ENCODE data around the gene SRMS.
A peak's percentile ranks its signal among the peaks of the same experiment; 100 is the strongest.

Gene SRMS

DNA sequence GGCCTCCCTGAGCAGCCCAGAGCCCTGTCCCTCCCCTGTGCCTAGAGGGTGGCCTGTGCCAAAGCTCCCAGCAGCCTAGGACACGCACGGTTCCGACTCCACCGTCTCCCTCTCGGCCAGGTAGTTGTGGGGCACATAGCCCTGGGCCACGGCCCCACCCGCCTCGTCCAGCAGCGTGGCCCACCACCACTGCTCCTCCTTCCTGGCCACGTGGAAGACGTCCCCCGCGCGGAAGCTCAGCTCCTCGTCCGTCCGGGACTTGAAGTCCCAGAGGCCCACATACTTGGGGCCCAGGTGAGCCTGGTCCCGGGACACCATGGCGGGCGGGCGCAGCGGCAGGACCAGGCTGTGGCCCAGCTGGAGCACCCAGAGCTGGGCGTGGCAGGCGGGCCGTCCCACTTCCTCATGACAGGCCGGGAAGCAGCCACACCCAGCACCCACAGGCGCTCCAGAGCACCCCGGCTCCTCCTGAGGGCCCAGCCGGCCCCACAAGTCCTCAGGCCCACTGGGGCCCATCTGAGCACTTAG, 10.5 kb downstream of the SRMS start, which contains the start of gene PTK6:
PTK6 (minus strand) TSS at position 380 of the 528 bp plus-strand sequence; CDS start at position 318, 62 bp downstream.
- no peak for DNase-seq

DNA sequence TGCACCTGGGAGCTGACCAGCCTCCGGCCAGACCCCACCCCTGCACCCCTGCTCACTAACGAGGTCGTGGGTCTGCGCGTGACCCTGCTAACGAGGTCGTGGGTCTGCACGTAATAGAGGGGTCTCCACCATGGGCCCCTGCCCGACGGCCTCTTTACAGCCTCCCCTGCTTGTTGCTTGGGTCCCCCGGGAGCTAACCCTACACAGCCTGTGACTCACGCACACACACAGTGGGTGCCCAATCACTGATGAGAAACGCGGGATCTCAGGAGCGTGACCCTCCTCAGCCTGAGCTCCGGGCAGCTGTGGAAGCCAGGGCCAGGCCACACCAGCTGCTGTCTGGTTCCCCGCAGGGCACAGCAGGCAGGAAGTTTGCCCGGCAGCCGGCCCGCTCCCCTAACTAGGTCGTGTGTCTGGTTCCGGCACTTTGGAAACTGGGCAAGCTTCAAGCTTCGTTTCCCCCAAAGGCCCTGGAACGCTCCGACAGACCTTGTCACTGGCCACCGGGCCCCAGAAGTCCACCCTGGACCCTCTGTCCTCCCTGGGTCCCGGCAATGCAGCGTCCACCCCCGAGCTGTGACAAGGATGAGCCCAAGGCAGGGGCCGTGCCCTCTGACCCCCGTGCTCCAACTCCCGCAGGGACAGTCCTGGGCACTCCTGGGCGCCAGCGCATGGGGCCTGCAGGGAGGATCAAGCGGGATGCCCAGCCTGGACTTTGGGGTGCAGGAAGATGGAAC, 11.1 kb downstream of the SRMS start:
- DNase-seq = no peak

DNA sequence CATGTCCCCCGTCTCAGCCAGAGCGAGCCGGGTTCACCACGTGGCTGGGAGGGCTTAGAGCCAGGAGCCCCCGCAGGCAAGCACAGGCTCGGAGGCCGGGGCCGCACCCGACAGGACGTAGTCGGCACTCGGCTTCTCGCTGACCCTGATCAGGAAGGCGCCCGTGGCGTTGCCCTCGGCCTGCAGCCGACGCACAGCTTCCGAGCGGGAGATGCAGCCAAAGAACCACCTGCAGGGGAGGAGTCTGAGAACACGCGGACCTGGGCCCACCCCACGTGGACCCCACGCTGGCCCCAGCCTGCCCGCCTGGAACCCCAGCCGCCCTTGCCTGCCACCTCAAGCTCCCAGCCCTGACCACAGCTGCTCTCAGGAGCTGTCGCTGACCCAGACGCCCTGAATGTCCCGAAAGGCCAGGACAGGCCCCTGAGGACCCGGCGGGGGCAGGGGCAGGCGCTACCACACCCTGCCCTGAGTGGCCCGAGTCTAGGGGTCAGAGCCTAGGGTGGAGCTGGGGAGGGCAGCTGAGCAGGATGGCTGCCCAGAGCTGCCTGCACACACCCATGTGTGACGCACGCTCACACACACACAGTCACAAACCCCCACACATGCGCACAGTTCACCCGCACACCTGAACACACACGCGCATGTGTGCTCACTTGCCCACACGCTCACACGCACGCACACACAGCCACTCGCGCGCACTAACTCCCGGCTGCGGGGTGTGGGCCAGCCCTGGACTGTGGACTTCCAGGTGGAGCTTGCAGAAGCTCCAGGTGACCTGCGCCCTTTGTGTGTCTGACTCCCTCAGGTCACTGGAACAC, 12.5 kb downstream of the SRMS start:
- no peak for DNase-seq

DNA sequence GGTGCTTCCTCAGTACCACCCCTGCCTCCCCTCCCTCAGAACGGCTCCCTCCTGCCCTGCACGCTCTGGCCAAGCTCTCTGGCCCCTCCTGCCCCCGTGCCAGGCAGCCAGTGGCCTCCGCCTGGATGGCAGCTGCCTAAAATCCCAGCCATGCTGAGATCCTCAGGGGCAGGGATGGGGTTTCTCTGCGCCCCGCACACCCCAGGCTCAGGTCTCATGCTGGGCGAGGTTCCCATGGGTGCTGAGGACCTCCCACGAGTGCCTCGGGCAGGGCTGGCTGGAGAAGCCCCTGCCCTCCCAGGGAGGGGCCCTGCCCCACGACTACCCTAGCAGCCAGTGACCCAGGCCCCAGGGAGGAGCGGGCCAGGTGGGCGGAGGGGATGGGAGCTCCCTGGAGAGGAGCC, 13.1 kb downstream of the SRMS start:
- no peak for DNase-seq

DNA sequence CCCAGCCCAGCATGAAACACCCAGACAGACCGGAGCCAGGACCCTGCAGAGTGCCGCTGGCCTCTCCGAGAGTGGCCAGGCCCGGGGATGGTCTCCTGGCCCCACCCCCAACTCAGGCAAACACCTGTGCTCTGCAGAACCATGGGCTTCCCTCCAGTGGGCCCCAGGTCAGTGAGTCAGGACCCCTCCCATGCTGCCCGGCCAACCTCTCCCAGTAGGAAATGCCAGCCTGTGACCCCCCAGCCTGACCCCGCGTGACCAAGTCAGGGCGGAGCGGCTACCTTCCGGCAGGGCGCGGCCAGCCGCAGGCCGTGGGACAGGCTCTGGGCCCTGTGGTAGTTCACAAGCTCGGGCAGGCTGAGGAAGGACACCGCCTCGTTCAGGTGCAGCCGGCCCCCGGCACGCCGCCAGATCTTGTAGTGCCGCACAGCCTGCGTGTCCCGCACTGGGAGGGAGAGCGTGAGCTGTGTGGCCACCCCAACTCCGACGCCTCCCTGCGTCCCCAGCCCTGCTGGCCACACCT, 13.6 kb downstream of the SRMS start:
- DNase-seq = no peak

DNA sequence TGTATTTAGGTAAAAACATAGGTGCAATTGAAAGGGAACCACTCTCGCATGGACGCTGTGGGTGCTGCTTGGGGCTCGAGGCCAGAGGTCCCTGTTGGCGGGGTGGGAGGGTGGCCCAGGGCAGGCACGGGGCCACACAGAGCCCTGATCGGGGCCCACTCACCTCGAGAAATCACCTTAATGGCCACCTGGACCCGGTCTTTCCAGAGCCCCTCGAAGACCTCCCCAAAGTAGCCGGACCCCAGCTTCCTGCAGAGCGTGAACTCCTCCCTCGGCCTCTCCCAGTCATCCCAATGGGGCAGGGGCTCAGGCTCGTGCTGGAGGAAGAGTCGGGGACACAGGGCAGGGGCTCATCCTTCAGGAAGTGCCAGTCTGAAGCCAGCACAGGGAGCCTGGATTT, 14.2 kb downstream of the SRMS start:
- no peak for DNase-seq

DNA sequence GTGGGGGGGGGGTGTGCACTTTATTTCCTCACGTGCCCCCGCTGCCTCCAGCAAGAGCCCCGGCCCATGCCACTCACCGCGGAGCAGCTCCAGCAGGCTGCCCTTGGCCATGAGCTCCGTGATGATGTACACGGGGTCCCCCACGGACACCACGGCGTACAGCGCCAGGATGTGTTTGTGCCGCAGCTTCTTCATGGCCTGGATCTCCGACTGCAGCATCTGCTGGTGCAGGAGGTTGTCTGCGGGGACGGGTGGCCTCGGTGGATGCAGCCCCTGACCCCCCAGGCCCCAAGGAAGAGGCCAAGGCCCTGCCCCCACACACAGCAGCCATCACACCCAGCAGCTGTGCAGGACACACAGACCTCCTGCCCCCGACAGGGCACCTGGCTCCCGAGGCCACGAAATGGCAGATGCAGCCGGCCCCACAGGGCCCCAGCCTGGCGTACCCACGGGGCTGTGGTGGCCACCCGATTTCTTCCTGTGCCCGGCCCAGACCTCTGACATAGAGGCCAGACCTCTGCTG, 15.0 kb downstream of the SRMS start:
- DNase-seq = no peak

DNA sequence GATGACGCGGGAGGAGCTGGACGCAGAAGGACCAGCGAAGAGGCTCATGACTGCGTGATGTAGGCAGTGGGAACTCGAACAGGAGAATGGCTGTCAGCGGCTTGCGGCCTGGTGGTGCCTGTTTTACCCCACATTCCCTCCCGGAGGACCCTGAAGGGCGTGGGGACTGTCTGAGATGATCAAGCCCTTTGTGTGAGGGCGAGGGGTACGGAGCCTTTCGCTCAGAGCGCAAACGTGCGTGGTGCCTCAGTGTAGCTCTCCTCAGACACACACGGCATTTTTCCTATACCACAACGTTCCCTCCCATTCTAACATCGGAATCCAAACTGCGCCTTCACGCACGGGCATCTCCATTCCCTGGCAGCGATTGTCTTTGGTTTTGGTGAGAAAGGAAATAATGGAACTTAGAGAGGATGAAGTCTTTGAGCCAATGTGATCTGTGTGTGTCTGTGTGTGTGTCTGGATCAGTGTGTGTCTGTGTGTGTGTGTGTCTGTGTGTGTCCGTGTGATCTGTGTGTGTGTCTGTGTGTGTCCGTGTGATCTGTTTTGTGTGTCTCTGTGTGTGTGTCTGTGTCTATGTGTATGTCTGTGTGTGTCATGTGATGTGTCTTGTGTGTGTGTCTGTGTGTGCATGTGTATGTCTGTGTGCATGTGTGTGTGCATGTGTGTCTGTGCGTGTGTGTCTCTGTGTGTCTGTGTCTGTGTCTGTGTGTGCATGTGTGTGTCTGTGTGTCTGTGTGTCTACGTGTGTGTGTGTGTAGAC, 15.7 kb downstream of the SRMS start:
- DNase-seq = no peak

DNA sequence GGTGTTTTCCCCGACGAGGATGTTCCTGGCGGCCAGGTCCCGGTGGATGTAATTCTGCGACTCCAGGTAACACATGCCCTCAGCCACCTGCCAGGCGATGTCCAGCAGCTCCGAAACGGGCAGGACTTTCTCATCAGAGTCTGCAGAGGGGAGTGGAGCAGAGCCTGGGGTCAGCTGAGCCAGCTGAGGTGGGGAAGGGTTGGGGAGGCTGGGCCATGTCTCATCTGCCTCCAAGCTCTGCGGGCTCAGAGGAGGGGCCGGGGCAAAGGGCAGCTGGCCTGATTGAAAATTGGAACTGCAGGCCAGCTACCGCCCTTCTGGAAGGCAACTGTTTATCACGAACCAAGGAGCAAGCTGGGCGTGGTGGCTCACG, 16.8 kb downstream of the SRMS start:
- DNase-seq = no peak

DNA sequence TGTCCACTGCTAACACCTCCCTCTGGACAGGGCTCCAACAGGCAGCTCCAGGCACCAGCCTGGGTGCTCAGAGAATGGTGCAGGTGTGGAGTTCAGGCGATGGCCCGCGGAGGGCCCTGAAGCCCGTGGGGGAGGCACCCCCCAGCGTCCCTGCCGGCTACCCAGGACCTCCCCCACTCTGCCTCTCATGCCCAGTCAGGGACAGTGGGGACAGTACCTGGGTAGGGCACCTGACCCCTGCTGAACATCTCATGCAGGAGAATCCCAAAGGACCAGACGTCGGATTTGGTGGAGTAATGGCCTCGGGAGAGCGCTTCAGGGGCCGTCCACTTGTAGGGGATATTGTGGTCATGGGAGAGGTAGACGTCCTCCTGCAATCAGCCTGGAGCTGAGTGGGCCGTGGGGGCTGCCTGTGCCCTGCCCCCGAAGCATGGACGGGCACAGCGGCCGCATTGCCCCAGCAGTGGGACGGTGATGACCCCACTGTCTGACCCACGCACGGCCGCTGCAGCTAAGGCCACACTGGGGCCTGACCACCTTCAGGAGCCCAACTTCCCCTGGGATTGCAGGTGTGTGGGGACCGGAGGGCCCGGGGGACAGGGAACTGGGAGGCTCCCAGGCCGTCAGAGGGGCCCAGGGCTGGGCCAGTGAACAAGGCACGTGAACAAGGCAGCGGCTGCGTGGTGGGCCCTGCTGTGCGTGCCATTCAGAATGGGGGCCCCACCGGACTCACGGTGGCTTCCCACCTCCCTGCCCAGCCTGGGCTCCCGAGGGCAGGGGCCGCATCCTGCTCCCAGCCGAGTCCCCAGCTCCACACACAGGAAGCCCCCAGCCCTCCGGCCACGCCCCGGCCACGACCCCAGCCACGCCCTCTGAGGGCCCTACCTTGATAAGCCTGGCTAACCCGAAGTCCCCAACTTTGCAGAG, 17.4 kb downstream of the SRMS start:
- no peak for DNase-seq

DNA sequence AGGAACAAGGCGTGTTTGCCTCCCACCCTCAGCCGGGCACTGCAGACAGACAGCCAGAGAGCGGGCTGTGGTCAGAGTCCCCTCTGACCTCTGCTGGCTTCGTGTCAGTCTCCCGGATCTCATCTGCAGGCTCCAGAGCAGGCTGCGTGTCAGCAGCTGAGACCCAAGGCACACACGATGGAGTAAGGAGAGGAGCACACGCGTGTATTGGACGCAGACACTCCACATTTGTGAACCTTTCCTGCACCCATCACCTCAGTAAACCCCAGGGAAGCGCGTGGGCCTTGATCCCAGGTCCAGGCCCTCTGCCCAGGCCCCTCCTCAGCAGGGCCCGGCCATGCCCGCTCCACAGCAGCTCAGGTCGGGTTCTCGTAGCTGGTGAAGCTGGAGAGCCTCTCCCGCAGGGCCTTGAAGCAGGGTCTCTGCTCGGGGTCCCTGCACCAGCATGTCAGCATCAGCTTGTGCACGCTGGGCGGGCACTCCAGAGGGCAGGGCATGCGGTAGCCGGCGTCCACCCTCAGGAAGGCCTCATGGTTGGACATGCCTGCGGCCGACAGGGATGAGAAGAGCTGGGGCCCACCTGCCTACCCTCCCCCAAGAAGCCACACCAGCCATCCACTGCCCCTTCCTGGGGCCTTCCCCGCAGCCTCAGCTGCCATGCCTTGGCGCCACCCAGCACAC, 18.2 kb downstream of the SRMS start:
- DNase-seq = no peak

DNA sequence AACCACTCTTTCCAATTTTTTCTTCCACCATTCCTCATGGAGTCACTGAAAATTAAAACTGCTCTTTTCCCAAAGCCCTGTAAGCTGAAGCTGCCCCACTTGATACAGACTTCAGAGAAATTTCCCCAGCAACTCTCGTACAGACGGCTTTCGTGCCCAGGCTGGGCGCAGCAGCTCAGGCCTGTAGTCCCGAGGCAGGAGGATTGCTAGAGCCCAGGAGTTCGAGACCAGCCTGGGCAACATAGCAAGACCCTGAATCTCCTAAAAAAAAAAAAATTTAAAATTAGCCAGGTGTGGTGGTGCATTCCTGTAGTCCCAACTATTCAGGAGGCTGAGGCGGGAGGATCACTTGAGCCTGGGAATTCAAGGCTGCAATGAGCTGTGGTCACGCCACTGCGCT, 20.4 kb downstream of the SRMS start:
- no peak for DNase-seq

DNA sequence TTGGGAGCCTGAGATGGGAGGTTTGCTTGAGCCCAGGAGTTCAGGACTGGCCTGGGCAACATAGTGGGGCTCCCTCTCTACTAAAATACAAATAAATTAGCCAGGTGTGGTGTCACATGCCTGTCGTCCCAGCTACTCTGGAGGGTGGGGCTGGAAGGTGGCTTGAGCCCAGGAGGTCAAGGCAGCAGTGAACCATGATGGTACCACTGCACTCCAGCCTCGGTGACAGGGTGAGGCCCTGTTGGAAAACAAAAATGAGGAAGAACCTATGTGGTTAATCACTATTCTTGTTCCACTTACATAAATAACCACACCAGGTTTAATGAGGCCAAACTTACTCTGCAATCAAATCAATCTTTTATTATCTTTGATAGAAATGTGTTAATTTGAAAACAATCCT, 21.6 kb downstream of the SRMS start:
- DNase-seq = no peak

DNA sequence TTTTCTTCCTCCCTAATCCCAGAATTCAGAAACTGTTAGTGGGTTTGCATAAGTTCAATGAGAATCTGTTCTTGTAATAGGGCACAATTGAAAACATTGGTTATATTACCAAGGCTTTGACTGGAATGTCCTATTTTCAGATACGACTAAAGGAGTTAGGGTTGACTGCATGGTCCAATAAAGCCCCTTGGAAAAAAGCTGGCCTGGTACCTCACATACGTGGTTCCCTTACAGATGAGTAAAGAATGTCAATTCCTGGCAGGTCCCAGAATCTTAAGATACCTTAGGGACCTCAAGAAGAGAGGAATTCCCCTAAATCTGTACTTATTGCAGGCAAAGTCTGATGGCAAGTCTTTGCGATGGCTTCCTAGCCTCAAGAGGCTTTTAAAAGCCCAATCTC, 22.4 kb downstream of the SRMS start:
- no peak for DNase-seq

DNA sequence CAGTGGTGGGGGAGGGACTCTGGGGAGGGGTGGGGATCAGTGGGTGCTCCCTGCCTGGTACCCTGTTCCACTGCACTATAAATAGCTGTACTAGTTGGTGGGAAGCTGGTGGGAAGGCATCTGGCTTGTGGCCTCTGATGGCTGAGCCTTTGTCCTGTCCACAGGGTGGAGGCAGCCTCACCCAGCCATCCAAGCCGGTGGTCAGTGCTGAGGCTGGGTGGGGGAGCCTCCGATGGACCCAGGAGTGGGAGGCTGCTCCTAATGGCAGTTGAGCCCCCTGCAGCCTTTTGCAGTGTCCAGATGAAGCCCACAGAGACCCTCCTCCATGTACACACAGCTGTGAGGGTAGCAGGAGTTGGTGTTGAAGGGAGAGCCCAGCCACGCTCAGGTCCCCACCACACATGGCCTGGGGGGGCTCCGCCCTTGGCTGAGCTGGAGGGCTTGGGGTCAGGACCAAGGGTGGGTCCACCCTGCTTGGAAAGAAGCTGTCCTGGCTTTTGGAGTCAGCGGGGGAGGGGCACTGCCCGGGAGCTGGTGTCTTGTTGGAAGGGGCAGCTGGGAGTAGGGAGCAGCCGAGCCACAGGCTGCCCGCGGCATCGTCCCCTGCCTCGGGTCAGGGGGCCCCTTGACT, 24.5 kb downstream of the SRMS start:
- no peak for DNase-seq

DNA sequence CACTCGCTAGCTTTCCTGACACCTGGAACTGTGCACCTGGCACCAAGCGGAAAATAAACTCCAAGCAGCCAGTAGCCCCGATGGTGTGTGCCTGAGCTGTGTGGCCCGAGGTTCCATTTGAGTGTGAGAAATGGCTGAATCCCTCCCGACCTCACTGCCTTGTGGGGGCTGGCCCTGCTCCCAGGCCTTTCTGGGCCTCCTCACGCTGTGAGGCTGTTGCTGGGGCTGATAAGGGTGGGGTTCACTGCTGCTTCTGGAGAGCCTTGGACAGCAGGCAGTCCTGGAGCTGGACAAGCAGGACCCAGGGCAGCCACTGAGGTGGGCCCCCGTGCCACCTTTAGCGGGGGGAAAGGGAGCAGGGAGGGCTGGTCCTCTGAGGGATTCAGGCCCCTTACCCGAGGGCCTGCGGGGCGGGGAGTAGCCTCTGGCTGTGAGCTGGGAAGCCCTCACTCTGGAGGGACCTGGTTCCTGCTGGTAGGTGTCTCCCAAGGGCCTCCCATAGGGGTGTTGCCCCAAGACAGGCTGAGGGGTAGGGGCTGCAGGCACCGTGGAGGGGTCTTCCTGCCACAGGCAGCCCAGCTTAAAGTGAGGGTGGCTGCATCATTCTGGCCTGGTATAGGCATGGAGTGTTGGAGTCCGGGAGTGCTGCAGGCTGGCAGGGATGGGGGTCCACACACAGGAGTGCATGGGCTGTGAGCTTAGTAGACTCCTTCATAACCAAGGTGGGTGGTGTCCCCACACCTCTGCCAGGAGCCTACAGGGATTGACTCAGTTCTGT, 25.3 kb downstream of the SRMS start:
- no peak for DNase-seq

DNA sequence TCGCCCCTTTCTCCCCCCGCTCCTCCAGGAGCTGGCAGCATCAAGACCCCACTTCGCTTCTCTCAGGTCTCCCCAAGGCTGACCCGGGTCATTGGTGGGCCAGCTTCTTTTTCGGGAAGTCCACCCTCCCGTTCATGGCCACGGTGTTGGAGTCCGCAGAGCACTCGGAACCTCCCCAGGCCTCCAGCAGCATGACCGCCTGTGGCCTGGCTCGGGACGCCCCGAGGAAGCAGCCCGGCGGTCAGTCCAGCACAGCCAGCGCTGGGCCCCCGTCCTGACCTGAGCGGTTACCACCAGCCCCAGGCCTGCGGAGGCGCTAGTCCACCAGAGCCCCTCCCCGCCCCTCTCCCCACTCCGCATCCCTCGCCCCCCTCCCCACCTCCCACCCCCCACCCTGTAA, 25.9 kb downstream of the SRMS start:
- no peak for DNase-seq

DNA sequence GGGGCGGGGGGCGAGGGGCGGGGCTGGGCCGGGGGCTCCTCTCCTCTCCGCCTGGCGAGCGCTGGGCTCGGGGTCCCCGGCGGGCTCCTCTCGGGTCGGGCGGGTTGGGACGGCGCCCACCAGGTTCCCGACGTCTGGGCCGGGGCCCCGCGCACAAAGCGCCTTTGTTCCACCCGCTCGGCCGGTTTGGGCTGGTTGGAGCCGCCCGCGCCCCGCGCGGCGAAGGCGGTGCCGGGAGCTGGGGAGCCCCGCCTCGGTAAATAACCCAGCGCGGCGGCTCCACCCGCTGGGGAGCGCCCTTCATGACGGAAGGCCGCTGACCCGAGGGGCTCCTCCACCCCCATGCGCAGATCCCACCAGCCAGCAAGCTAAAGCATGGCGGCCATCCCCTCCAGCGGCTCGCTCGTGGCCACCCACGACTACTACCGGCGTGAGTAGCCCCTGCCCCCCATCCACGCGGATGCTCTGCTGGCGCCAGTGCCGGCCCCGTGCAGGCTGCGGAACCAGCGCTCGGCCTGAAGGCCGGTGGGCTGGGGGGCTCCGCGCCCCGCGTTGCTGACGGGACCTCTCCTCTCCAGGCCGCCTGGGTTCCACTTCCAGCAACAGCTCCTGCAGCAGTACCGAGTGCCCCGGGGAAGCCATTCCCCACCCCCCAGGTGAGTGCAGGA, 26.5 kb downstream of the SRMS start:
- DNase-seq = peak; percentile 38

DNA sequence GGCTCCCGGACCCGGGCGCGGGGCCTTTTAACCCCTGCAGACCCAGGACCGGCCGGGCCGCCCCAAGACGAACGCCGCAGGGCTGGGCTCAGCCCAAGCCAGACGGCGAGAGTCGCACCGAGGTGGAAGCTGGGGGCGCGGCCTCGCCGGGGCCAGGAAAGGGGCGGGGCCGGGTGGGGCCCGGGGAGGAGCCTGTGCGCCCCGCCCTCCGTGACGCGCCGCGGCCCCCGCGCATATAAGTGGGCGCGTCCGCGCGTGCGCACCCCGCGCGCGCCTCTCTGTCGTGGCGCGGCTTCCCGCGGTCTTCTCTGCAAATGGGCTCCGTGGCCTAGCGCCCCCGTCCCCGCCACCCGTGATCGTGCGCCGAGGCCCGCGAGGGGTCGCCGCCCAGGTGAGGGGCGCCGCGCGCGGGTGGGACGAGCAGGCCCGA, 27.0 kb downstream of the SRMS start, which contains the start of gene PPDPF:
PPDPF (plus strand) TSS at position 262 of the 430 bp plus-strand sequence. CDS start 544 bp downstream, outside the sequence.
- peak; percentile 70 for DNase-seq
